Smooth muscle cell of the brain vasculature (primary cell): Measurements from ENCODE around the gene UVSSA.

Experiments used
- DNase-seq: peaks from one replicate; pipeline ENCODE4 v3.0.0-alpha.2; 2012; ENCODE audit warnings: low read depth, low spot score

Gene UVSSA

GRCh38 chr4:1407657-1408333 is 60.8 kb downstream of the UVSSA start:
- no peak for DNase-seq

GRCh38 chr4:1408418-1408817 is 61.4 kb downstream of the UVSSA start:
- DNase-seq = no peak

- DNase-seq = no peak
Observed at GRCh38 chr4:1409079-1409478, 62.1 kb downstream of the UVSSA start.

- DNase-seq = no peak
Observed at GRCh38 chr4:1409491-1410425, 62.8 kb downstream of the UVSSA start.

GRCh38 chr4:1410491-1411325 is 63.7 kb downstream of the UVSSA start:
- peak; percentile 6 for DNase-seq

- DNase-seq = no peak
Observed at GRCh38 chr4:1411436-1412375, 64.7 kb downstream of the UVSSA start.

GRCh38 chr4:1412376-1413203 is 65.6 kb downstream of the UVSSA start:
- DNase-seq = no peak

- DNase-seq = no peak
Observed at GRCh38 chr4:1413204-1413663, 66.2 kb downstream of the UVSSA start.

GRCh38 chr4:1413687-1414479 is 66.9 kb downstream of the UVSSA start:
- DNase-seq = no peak

- DNase-seq = no peak
Observed at GRCh38 chr4:1414831-1415680, 68.0 kb downstream of the UVSSA start.

- no peak for DNase-seq
Observed at GRCh38 chr4:1415681-1415981, 68.6 kb downstream of the UVSSA start.

- no peak for DNase-seq
Observed at GRCh38 chr4:1416051-1416947, 69.3 kb downstream of the UVSSA start.

GRCh38 chr4:1416948-1417260 is 69.9 kb downstream of the UVSSA start:
- DNase-seq = no peak

- DNase-seq = no peak
Observed at GRCh38 chr4:1417522-1418390, 70.7 kb downstream of the UVSSA start.

GRCh38 chr4:1418494-1419285 is 71.7 kb downstream of the UVSSA start:
- DNase-seq = no peak

GRCh38 chr4:1419708-1420107 is 72.7 kb downstream of the UVSSA start:
- DNase-seq = no peak
